ENCODE results near the gene OR6C75.
"Not testable (repeated sequence)": the region's sequence is repeated elsewhere in the genome, so short reads cannot be mapped to it uniquely, and the experiment has no call there.

OR6C75 gene

GRCh38 chr12:55362675-55363074 lies at the start of gene OR6C75:
Gene OR6C75 (plus strand): TSS chr12:55362975. CDS start chr12:55365111, 2,136 bp downstream.
- DNase-seq, result no peak

- no peak for DNase-seq
Observed at GRCh38 chr12:55314043-55314442, 48.7 kb upstream of the OR6C75 start, which contains the start of gene OR6C1. Gene OR6C1 (plus strand): TSS chr12:55314343. CDS start chr12:55320600, 6,257 bp downstream.

GRCh38 chr12:55320201-55320600 lies 42.6 kb upstream of the OR6C75 start:
- DNase-seq, result no peak

DNA sequence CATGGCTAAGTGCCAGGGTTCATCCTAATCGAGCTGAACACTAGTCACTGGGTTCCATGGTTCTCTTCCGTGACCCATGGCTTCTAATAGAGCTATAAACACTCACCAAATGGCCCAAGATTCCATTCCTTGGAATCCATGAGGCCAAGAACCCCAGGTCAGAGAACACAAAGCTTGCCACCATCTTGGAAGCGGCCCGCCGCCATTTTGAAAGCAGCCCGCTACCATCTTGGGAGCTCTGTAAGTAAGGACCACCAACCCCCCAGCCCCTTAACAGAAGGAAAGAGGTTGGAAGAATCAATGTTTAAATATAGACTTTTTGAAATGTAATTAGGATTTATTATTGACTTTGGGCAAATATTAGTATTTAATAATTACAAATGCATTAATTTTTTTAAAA lies 37.0 kb upstream of the OR6C75 start:
- not testable (repeated sequence) for DNase-seq

DNA sequence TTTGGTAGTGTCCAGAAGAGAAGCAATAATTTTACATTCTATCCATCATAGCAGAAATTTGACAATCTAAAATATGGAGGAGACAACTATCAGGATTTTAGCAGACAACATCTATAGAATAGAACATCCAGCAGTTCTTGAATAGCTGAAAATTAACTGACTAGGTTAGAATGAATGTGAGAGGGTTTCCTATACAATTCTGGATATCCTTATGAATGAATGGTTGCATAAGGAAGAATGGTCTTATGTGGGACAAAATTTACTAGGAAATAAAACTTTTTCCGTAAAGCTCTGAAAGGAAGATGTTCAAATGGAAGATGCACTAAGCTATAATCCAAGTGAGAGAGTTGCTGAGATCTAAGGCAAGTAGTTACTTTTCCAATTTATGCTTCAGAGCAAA lies 32.3 kb upstream of the OR6C75 start, which contains the start of gene OR6C3:
OR6C3 (plus strand) TSS at position 301 of the 400 bp plus-strand sequence. CDS start 955 bp downstream, outside the sequence.
- no peak for DNase-seq

- no peak for DNase-seq
Observed at GRCh38 chr12:55336002-55336401, 26.8 kb upstream of the OR6C75 start.

- not testable (repeated sequence) for DNase-seq
Observed at GRCh38 chr12:55355338-55355737, 7.4 kb upstream of the OR6C75 start.

- DNase-seq, result no peak
Observed at GRCh38 chr12:55365086-55365485, 2.3 kb downstream of the OR6C75 start.

- no peak for DNase-seq
Observed at GRCh38 chr12:55372521-55372920, 9.7 kb downstream of the OR6C75 start.

DNA sequence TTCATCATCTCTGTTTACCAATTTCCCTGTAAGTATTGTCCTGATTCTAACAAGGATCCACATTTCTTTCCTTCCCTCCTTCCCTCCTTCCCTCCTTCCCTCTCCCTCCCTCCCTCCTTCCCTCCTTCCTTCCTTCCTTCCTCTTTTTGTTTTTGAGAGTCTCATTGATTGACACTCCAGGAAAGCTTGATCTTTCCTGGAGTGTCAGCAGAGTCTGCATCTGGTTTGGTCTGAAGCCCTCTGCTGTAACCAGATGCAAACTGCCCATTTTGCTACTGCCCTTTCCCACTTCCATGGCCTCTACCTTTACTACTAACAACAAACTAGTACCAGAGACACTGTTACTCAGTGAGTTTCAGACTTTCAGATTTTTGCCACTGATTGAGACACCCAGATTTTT lies 23.1 kb downstream of the OR6C75 start:
- no peak for DNase-seq

DNA sequence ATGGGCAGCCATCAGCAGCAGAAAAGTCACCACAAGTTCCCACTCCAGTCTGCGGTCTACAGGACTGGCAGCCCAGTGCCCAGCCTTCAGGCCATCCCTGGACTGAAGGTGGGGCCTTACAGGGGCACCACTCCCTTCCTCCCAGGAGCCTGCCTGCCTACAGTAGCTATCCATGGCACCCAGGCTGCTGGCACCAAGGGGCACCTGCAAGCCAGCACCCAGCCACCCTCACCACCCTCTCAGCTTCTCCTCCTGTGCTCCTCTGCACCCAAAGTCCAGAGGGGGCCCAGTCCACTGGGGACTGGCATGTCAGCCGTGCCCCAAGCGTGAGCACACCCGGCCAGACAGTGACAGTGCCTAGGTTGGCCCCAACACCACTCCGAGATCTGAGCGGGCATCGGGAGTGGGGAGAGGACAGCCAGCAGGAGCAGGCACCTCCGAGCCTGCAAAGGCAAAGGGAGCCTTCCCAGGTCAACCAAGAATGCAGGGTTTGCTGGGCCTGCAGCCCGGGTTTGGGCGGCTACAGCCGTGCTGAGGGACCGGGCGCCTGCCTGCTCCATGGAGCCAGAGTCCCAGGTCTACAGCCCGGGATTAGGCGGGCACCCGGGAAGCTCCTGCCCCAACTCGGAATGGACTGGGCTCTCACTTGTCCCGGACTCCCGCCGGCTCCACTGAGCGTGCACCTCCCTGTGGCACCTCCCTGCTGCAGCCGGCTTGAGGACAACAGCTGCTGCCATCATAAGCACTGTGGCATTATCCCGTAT lies 29.4 kb downstream of the OR6C75 start:
- no peak for DNase-seq

- DNase-seq, result no peak
Observed at GRCh38 chr12:55396326-55396725, 33.6 kb downstream of the OR6C75 start.

DNA sequence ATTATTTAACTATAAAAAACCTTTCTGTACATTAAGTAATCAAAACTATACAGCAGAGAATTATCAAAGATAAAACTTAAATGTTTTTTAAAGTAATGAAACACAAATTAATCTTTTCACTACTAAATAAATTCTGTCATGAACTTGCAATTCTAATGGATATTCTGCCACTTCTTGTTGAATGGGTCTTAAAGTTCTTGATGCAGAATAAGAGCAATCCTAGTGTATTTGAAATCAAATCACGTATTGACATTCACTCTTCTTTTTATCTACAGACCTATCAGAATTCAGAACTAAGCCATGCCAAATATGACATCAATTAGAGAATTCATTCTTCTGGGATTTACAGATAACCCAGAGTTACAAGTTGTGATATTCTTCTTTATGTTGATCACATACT lies 37.5 kb downstream of the OR6C75 start, which contains the start of gene OR6C65:
OR6C65 (plus strand) TSS at position 301 of the 400 bp plus-strand sequence; CDS start at position 301, 0 bp downstream.
- DNase-seq, result no peak

- DNase-seq, result no peak
Observed at GRCh38 chr12:55407866-55408265, 45.1 kb downstream of the OR6C75 start.

DNA sequence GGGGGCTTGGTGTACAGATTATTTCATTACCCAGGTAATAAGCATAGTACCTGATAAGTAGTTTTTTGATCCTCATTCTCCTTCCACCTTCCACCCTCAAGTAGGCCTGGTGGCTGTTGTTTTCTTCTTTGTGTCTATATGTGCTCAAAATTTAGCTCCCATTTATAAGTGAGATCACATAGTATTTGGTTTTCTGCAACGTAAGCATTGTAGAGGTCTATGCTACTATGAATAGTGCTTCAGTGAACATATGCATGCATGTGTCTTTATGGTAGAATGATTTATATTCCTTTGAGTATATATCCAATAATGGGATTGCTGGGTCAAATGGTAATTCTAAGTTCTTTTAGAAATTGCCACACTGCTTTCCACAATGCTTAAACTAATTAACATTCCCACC lies 46.4 kb downstream of the OR6C75 start:
- DNase-seq, result not testable (repeated sequence)

- DNase-seq, result not testable (repeated sequence)
Observed at GRCh38 chr12:55412138-55412537, 49.4 kb downstream of the OR6C75 start.

GRCh38 chr12:55413498-55414388 lies 51.0 kb downstream of the OR6C75 start:
- DNase-seq, result not testable (repeated sequence)

- DNase-seq, result not testable (repeated sequence)
Observed at GRCh38 chr12:55414396-55414823, 51.6 kb downstream of the OR6C75 start.

DNA sequence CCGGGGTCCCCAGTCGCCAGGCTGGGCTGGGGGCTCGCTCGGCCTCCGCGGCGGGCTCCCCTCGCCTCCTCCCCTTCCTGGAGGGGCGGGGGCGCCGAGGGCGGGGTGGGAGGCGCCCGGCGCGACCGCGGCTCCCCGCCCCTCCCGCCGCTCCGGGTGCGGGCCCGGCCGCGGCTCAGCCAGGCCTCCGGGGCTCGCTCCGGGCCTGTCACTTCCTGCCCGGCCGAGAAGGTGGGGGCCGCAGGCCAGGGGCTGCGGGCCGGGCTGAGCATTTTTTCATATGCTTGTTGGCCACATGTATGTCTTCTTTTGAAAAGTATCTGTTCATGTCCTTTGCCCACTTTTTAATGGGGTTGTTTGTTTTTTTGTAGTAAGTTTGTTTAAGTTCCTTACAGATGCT lies 52.1 kb downstream of the OR6C75 start:
- DNase-seq, result not testable (repeated sequence)

GRCh38 chr12:55416961-55417360 lies 54.2 kb downstream of the OR6C75 start:
- DNase-seq, result no peak
